OCI-LY3 (cell line): ENCODE data around the gene PTPRN2.

Source experiments
- EZH2phosphoT487 ChIP-seq: fragments of 200-600 bp; shearing (Covaris generic); IDR thresholded peaks from 2 replicates; pipeline ENCODE4 v1.6.1; 2018; ENCODE audit warnings: antibody characterized with exemption, mixed run types, low read depth
- TF ChIP-seq, protein P1 (sequence below): fragments of 200-600, 300-600 bp; sonication (generic); IDR thresholded peaks from 2 replicates; pipeline ENCODE4 v1.5.1; 2014; ENCODE audit warnings: antibody characterized with exemption, low read length, low read depth

DNA sequence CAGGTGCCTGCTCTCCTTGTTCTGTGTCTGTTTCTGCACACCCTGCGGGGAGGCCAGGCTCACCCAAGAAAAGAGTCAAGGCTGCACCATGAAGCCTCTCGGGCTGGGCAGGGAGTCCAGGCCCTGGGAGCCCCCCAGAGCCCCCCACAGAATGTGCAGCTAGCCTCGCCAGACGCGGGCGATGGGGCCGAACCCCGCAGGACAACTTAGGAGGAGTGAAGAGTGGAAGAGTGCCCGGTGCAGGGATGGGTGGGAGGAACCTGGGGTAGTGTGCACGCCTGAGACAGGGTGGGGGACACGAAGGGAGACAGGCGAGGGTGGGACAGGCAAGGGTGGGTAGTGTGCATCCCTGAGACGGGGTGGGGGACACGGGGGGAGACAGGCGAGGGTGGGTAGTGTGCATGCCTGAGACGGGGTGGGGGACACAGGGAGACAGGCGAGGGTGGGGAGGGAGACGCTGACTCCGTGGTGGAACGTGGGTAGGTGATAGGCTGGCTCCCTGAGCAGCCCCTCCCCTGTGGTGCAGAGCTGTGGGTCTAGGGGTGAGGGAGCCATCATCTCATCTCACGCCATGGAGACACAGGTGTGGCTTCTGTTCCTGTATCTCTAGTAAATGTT lies 635.5 kb downstream of the PTPRN2 start:
- TF ChIP-seq, protein P1, sequence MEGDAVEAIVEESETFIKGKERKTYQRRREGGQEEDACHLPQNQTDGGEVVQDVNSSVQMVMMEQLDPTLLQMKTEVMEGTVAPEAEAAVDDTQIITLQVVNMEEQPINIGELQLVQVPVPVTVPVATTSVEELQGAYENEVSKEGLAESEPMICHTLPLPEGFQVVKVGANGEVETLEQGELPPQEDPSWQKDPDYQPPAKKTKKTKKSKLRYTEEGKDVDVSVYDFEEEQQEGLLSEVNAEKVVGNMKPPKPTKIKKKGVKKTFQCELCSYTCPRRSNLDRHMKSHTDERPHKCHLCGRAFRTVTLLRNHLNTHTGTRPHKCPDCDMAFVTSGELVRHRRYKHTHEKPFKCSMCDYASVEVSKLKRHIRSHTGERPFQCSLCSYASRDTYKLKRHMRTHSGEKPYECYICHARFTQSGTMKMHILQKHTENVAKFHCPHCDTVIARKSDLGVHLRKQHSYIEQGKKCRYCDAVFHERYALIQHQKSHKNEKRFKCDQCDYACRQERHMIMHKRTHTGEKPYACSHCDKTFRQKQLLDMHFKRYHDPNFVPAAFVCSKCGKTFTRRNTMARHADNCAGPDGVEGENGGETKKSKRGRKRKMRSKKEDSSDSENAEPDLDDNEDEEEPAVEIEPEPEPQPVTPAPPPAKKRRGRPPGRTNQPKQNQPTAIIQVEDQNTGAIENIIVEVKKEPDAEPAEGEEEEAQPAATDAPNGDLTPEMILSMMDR: no peak
- TF ChIP-seq EZH2phosphoT487: no peak
